GM13976 (cell line): ENCODE results near the gene SHOX.

Experiments used
- DNase-seq: peaks from one replicate; pipeline ENCODE4 v3.0.0; 2012; ENCODE audit warnings: low spot score
- CTCF ChIP-seq: IDR thresholded peaks from 2 replicates; pipeline ENCODE4 v1.5.1; 2012; ENCODE audit warnings: borderline replicate concordance, mild to moderate bottlenecking; ENCODE audit not compliant: insufficient read depth; ENCODE audit errors: extremely low read depth, missing control alignments, control extremely low read depth
- in situ Hi-C: fragments of 300-500 bp; cut with MboI; formaldehyde crosslinking; loops from one replicate; pipeline ENCODE4 v1.12.0; 2022; ENCODE audit warnings: low sequenced_read_pairs, mixed read lengths, inconsistent platforms; ENCODE audit not compliant: unreplicated experiment

The SHOX gene

DNA sequence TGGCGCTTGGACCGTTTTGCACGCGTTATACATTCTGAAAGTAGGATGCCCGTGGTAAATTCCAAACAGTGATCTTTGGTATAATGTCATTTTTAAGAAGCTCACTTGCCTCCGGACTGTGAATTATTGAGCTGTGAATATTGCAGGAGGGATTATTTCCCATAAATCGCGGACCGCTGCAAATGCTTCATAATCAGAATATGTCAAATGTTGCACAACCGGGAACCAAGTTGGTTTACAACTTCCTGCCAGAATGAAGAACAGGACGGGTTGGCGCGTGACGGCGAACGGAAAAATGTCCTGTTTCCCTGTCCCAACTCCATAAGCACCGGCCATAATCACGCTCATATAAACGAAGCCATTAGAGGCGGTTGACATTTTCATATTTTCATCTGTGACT, 67.6 kb downstream of the SHOX start:
- in situ Hi-C loops = no loop called here
- no peak for DNase-seq

DNA sequence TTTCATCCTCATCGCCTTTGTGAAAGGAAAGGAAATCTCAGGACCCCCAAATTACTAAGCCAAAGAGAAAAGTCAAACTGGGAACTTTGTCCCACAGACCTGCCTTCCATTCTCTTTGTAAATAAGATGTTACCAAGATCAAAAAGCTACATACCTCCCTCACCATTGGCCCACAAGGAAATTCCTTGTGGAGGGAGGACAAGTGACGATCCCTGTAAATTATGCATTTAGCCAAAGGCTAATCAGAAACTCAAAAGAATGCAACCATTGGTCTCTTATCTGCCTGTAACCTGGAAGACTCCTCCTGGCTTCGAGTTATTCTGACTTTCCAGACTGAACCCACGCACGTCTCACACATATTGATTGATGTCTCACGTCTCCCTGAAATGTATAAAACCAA, 70.3 kb downstream of the SHOX start:
- TF ChIP-seq CTCF = no peak
- DNase-seq = no peak
- in situ Hi-C loops = no loop called here

More for the DNA sequence above, 67.6 kb downstream of the SHOX start:
- no peak for TF ChIP-seq CTCF

- no peak for TF ChIP-seq CTCF
- in situ Hi-C loops = no loop called here
- DNase-seq = no peak
Observed at GRCh38 chrX:701673-702072, 71.1 kb downstream of the SHOX start.

DNA sequence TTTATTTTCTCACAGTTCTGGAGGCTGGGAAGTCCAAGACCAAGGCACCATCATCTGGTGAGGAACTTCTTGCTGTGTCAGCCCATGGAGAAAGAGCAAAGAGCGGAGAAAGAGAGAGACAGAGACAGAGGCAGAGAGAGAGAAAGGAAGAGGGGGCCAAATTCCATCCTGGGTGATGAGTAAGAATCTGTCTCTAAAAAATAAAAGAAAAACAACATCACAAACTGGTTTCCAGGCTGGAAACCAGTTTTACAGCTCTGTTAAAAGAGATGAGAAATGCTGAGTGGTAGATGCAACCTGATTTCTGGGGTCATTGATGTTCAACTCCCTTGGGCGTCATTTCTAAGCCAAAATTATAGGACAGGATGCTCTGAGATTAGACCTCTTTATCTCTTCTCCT, 72.9 kb downstream of the SHOX start:
- TF ChIP-seq CTCF = no peak
- no peak for DNase-seq
- in situ Hi-C loops = no loop called here

DNA sequence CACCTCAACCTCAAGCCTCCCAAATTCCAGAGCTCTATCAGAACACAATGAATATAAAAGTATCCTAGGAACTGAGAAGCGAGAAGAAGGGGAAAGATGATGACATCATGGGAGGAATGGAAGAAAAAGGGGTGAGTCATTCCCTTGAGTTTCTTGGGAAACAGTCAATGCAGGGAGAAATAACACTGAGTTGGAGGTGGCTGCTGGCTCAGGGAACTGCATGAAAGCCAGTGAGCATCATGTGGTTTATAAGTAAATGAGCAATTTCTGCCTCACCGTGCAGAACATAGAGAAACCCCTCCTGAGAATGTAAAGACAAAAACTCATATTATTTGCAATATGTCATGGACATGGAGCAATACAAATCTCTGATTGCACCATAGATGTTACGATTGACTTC, 73.3 kb downstream of the SHOX start:
- no peak for TF ChIP-seq CTCF
- in situ Hi-C loops = no loop called here
- no peak for DNase-seq
